IPS-NIHi7 (cell line): ENCODE results near the gene SENP8.
A peak's percentile ranks its signal among the peaks of the same experiment; 100 is the strongest.
"Not testable (repeated sequence)": the region's sequence is repeated elsewhere in the genome, so short reads cannot be mapped to it uniquely, and the experiment has no call there.

Source experiments
- DNase-seq: peaks from one replicate; pipeline ENCODE4 v3.0.0; 2012; ENCODE audit warnings: mixed read lengths; ENCODE audit errors: extremely low spot score

Gene SENP8

DNA sequence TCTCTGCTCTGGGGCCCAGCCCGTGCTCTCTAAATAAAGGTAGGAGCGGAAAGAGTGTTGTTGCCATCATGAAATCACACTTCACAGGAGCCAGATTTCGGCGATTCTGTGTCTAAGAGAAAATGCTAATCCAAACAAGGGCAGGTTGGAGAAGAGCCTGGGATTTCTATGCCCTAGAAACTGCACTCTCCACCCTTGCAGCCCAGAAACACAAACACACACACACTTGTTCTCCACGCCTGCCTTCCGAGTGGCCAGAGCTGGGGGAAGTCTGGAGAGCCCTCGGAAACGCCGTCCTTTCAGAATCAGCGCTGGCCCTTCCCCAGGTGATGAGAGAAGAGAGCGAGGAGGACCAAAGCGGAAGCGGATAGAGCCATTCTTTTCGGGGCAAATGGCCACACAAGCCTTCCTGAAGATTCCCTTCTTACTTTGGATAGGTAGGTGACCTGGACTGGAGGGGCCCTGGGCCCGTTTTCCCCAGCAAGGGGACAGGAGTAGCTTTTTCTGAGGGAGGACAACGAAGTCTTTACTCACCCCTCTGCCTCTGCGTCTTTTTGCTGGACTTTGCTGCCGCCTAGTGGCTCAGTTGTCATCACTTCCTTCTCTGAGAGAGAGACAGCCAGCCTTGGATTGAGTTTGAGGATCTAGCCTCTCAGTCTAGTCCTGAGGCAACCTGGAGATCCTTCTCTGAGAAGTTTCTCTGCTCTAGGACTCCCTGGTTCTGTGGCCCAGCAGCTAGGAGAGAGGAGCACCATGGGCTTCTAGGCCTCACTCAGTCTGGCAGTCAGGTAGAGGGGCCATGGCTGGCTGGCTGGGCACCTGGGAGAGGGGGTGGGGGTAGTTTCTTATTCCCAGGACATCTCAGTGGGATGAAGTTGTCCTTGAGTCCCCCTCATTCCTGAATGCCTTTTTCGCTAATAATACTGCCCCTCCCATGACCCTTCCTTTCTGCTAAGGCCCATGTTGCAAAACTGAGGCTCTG is 37.7 kb downstream of the SENP8 start:
- peak; percentile 85 for DNase-seq

DNA sequence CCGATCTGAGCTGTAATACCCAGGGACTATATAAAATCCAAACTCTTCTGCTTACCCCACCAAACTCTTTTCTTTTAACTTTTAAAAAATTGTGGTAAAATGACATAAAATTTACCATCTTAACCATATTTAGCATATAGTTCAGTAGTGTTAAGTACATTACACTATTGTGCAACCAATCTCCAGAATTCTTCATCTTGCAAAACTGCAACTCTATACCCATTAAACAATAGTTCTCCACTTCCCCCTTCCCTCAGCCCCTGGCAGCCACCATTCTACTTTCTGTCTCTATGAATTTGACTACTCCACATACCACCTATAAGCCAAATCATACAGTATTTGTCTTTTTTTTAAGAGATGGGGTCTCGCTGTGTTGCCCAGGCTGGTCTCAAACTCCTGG is 38.7 kb downstream of the SENP8 start:
- no peak for DNase-seq

DNA sequence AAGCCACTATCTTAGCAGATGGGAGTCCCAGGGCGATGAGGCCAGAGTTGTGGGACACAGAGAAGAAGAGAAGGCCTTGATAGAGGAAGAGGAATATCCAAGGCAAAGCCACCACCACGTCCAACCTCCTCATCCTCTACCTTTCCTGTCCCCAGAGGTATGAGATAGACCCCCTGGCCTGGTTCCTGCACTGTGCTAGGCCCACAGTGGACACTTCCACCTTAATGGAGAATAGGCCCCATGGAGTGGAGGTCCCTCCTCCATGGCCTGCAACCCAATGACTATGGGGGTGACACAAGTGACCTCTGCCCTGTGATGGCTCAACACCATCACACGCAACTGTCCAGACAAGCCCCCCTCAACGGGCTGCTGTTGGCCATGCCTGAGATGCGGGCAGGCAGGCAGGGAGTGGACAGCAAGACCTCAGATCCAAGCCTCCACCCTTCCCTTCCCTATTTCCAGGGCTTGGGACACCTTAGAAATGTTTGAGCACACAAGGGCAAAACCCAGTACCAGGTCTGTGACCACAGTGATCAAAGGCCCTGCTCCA is 42.6 kb downstream of the SENP8 start:
- DNase-seq: no peak

DNA sequence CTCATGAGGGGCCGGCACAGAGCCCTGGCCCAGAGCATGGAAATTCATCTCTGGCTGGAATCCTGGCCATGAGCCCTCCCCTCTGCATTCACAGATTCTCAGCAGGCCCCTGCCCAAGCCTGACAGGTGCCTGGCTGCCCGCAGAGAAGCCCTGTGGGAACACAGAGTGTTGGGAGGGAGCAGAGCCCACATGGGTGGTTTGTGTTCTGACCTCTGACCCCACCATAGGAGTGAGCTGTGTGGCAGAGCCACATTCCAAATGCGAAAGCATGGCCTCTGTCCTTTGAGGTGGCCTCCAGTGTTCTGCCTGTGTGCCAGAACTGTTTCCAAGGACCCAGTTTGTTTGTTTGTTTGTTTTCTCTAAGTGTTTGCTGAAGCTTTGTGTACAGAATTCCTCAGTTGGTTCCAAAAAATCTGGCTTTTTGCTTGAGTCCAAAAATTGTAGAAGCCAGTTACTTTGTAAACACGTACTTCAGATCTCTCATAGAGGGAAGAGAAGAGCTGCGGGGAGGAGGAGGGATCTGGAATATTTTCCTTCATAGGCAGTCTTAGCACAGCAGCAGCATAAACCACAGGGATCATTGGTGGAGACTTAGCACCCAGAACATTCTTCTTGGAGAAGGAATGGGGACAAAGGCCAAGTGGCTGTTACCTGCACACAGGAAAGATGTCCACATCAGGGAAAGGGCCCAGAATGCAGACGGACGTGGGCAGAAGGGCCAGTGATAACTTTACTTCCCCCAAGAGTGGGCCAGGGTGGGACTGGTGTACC is 43.3 kb downstream of the SENP8 start:
- DNase-seq: no peak

- no peak for DNase-seq
These were observed 44.4 kb downstream of the SENP8 start for GRCh38 chr15:72162569-72162968.

GRCh38 chr15:72163719-72164118 is 45.5 kb downstream of the SENP8 start:
- no peak for DNase-seq

GRCh38 chr15:72166716-72167417 is 48.7 kb downstream of the SENP8 start:
- no peak for DNase-seq

DNA sequence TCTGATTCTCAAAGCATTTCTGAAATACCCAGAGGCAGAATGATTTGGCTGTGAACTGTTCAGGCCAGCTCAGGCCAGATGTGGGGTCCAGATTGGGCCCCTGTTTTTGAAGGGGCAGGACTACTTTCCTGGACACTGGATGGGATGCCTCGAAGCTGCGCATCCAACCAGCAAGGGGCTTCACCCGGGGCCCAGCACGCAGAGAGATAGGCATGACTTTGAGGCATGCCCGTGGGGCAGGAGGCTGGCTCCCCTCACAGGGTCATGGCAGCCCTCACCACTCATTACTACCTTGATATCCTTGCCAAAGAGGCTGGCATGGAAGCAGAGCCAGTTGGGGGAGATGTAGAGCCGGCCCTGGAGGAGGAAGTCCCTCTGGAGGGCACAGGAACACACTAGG is 49.2 kb downstream of the SENP8 start:
- no peak for DNase-seq

DNA sequence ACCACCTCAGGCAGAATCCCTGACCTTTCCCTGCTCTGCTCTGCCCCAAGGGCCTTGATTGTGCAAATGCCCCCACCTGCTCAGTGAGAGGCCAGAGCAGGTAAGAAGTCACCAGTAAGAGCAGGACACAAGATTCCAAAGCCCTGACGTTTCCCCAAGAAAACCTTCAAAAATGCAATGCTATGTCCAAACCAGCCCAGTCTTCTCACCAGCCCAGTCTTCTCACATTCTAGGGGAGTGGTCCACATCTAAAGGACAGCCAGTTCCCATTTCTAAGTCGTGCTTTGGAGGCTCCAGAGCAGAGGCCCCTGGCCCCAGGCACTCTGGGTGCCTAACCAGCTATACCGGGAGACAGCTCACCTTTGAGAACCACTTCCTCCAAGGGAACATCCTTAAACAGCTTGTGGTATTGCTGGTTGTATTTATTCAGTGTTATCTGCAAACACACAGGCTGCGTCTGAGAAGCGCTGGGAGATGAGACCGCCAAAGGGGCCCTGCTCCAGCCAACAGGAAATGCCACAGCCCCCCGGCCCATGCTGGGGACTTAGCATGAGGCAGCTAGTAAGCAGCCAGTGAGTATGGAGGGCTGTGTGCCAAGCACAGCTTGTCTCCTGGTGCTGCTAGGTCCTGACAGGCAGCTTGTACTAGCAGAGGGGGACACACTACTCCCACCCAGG is 50.1 kb downstream of the SENP8 start:
- no peak for DNase-seq

- DNase-seq: no peak
These were observed 50.6 kb downstream of the SENP8 start for GRCh38 chr15:72168808-72169190.

DNA sequence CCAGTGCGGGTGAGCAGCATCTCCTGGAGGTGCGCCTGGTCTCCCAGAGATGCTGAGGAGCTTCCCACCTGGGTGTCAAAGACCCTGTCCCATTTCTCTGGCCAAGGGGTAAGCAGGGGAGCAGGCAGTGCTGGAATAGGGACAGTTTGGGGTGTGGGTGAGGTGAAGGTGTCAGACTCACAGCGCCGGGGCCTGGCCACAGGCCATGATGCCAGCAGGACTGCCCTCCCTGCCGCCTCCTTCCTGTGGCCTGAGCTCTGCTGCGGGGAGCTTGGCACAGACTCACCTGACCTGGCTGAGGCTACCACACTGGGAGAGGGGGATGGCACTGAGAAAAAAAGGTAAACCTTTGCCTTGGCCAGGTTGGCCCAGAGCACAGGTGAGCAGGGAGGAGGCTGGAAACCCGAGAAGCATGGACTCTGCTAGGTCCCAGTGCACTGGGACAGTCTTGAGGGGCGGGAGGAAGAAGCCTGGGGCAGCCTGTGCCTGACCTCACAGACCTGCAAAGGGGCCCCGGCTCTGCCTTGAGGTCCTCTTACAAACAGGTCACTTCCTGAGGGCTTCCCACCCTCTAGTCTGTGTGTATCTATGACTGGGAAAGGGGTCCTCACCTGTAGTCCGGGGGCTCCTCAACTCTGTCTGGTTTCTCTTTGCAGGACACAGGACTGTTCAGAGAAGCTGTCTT is 51.2 kb downstream of the SENP8 start:
- DNase-seq: no peak

DNA sequence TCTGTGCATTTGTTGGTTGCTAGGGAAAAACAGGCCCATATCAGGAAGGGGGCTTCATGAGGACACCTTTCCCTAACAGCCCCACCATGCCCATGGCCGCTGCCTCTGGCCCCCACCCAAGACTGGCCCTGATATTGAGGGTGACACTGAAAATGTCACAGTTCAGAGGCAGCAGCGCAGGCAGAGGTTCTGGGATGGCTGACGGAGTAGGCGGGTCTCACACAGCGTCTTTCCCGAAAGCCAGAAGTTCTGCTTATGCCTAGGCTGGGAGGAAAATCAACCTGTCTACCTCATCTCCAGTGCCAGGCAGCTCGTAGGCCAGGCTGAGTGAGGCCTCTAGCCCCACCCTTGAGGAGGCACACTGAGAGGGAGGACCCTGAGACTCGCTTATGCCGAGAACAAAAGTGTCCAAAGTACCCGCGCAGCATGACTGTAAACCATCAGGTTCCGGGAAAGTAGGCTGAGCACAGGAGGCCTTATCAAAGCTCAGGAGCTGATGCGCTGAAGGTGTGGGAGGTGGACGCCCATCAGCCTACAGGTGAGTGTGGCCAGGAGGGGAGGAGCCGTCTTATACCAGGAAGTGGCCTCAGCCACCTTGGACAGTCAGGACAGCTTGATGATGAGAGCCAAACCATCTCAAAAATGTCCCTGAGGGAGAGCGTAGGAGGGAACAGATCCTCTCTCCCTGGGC is 51.9 kb downstream of the SENP8 start:
- no peak for DNase-seq

DNA sequence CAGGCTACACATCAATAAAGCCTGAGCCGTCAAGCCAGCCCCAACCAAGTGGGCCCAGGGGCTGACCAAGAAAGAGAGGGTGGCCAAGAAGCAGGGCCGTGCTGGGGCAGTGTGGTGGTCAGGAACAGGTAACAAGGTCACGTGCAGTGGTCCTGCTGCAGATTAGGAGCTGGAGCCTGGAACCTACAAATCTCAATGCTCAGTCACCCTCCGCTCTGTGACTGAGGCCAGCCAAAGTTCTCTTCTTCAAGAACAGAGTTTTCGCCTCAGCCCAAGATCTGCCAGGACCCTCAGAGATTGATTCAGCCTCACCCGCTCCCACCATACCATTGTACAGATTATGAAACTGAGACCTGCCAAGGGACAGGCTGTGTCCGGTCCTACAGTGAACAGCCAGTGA is 52.5 kb downstream of the SENP8 start:
- DNase-seq: no peak

- DNase-seq: not testable (repeated sequence)
These were observed 53.8 kb downstream of the SENP8 start for GRCh38 chr15:72171978-72172377.

DNA sequence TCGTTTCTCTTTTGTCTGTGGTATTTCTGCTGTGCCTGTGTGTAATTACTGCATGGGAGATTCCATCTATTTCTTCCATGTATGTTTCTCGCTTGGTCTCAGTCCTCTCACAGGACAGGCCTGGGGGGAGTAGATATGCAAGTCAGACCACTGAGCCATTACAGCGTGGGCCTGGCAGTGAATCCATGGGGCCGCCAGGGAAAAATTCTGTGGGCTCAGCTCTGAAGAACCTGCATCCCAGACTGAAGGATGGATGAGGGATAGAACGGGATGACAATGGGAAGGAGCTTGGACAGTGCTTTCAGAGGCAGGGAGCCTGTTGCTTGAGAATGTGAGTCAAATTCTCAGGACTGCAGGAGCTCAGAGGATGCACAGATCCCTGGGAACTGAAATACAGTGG is 54.6 kb downstream of the SENP8 start:
- peak; percentile 3 for DNase-seq

DNA sequence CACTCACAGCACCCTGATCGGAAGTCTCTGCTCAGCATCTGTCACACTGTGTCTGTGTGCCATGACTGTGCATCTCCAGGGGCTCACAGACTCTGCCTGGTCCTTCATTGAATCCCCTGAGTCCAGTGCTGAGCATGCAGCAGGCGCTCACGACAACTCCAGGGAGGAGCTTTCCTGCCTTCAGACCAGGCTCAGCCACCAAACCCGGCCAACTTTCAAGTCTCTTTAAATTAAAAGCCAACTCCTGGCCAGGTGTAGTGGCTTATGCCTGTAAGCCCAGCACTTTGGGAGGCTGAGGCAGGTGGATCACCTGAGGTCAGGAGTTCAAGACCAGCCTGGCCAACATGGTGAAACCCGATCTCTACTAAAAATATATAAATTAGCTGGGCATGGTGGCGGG is 55.2 kb downstream of the SENP8 start:
- peak; percentile 3 for DNase-seq

- no peak for DNase-seq
These were observed 55.8 kb downstream of the SENP8 start for GRCh38 chr15:72173864-72174550.

- DNase-seq: no peak
These were observed 56.5 kb downstream of the SENP8 start for GRCh38 chr15:72174551-72175165.
